Loucy (cell line): ENCODE measurements around the gene PSMD1.

Experiments
- CTCF ChIP-seq: fragments of 200-600 bp; sonication (generic); conservative IDR thresholded peaks from 2 replicates; pipeline ENCODE4 v1.5.1; 2014; ENCODE audit warnings: mild to moderate bottlenecking, antibody characterized with exemption, low read length
- EZH2phosphoT487 ChIP-seq: fragments of 200-600 bp; IDR thresholded peaks from 2 replicates; pipeline ENCODE4 v1.6.1; 2018; ENCODE audit warnings: antibody characterized with exemption, mild to moderate bottlenecking, moderate library complexity, borderline replicate concordance

- TF ChIP-seq CTCF (no peak), EZH2phosphoT487 (no peak)
Observed at GRCh38 chr2:231181860-231182512, 125.3 kb downstream of the PSMD1 start.
